Measurements from ENCODE around the gene MED12L.

DNA sequence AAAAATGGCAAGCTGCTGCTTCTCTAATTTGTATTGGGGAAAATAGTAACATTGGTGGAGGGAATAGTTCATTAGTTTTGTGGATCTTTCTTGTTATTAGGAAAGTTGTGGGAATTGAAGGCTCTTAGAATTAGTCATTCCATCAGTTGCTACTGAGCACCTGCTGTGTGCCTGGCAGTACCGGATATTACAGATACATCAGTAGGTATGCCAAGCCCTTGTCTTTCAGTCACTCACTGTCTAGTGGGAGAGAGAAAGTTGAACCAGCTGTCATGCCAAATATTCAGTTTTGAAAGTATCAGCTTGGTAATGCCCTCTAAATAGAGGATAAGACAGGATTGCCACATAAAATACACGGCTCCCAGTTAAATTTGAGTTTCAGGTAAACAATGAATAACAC, 342.9 kb downstream of the MED12L start:
- TF ChIP-seq, protein P1, sequence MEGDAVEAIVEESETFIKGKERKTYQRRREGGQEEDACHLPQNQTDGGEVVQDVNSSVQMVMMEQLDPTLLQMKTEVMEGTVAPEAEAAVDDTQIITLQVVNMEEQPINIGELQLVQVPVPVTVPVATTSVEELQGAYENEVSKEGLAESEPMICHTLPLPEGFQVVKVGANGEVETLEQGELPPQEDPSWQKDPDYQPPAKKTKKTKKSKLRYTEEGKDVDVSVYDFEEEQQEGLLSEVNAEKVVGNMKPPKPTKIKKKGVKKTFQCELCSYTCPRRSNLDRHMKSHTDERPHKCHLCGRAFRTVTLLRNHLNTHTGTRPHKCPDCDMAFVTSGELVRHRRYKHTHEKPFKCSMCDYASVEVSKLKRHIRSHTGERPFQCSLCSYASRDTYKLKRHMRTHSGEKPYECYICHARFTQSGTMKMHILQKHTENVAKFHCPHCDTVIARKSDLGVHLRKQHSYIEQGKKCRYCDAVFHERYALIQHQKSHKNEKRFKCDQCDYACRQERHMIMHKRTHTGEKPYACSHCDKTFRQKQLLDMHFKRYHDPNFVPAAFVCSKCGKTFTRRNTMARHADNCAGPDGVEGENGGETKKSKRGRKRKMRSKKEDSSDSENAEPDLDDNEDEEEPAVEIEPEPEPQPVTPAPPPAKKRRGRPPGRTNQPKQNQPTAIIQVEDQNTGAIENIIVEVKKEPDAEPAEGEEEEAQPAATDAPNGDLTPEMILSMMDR (IDR thresholded peaks at IDR 0.05), result no peak
- no peak for TF ChIP-seq POLR2A (IDR thresholded peaks at IDR 0.05)

All from Peyer's patch (tissue), 4 donors.